Stimulated activated CD8-positive, alpha-beta memory T cell treated with anti-CD3 and anti-CD28 coated beads, Interleukin-7, amount 100 ng/mL, for 48 hours (primary cell): Measurements from ENCODE around the gene ARHGAP18.

Experiments
- DNase-seq, 2 donors: peaks; one replicate each; pipeline ENCODE4 v3.0.0-alpha.2; 2020; ENCODE audit warnings: low read depth in 1 of 2; ENCODE audit errors: extremely low read depth in 1 of 2

Gene ARHGAP18

GRCh38 chr6:129546702-129547101 lies 163.3 kb downstream of the ARHGAP18 start:
- DNase-seq = no peak

DNA sequence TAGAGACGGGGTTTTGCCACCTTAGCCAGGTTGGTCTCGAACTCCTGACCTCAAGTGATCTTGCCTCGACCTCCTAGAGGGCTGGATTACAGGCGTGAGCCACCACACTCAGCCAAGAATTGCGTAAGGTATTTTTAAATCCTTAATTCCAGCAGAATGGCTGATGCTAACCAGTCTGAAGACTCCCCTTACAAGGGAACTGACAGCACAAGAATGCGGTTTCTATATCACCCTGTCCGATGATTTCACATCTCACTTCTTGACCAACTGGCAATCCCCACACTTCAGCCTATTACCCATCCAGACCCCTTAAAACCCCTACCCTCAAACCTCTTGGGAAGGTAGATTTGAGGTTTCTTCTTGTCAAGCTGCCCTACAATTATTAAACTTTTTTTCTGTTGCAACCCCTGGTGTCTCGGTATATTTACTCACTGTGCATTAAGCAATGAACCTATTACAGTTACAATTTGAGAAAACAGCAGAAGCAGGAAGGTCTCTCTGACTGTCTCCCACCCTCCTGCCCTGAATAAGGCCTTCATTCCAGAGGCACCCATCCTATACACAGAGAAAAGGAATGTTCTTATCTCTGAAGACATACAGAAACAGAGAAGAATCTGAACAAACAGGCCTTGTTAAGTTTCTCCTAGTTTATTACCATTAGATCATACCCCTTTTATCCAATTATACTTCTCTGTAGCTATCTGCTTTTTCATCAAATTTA lies 164.9 kb downstream of the ARHGAP18 start:
- no peak for DNase-seq

GRCh38 chr6:129543981-129544380 lies 166.0 kb downstream of the ARHGAP18 start:
- no peak for DNase-seq

DNA sequence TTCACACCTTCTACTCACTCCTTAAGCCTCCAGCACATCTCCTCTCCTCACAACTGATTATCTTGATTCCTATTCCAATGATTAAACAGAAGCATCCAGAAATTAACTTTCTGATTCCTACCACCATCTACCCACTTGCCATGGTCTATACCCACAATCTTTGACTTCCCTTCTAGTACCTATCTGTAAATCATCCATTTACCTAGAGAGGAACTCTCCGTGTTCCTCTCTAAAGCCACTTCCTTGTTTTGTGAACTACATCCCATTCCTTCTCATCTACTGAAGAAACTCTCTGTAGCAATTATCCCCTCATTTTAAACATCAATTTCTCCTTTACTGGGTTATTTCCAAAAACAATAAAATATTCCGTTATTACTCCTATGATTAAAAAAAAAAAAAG lies 167.3 kb downstream of the ARHGAP18 start:
- no peak for DNase-seq

GRCh38 chr6:129539032-129539431 lies 170.9 kb downstream of the ARHGAP18 start:
- DNase-seq = no peak

DNA sequence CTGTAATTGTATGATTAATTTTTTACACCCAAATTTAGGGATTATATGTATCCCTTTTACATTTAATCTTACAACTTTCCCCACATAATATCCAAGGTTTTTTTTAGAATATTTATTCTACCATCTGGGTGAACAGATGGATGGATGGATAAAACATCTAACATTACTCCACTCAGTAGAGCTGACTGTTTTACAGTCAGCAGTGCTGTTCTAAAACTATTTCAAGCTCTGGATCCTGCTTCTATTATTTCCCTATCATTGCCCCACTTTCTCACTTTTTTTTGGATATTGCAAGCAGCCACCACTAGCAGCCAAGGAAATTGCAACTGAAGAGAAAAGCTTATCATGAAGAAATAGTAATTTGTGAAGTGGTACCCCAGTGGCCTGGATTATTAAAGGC lies 173.7 kb downstream of the ARHGAP18 start:
- no peak for DNase-seq

GRCh38 chr6:129534926-129535325 lies 175.1 kb downstream of the ARHGAP18 start:
- DNase-seq = no peak
